Activated T-cell treated with anti-CD3 and anti-CD28 coated beads, Interleukin-2, amount 50 U/mL, for 4 hours (primary cell): Measurements from ENCODE around the gene RASGRP4. TPM values are rescaled to one million over a fixed set of nuclear protein-coding genes. Genes with fewer than 3 reads are reported as not detected.
"Not testable (repeated sequence)": the region's sequence is repeated elsewhere in the genome, so short reads cannot be mapped to it uniquely, and the experiment has no call there.

Experiments used
- ATAC-seq, 2 donors: fragments of 200-7000 bp; cut with Tn5 transposase; one replicate each; pipeline ENCODE4 v1.10.0; 2021
- DNase-seq: peaks from one replicate; pipeline ENCODE4 v3.0.0-alpha.2; 2020
- H3K27me3 Mint-ChIP-seq: one replicate; pipeline ENCODE4 v1.8.0; 2021; ENCODE audit warnings: low read depth, mixed read lengths
- H3K36me3 Mint-ChIP-seq: one replicate; pipeline ENCODE4 v1.8.0; 2022; ENCODE audit warnings: mixed read lengths; ENCODE audit not compliant: insufficient read depth
- H3K4me1 Mint-ChIP-seq: one replicate; pipeline ENCODE4 v1.8.0; 2021; ENCODE audit warnings: low read depth, mixed read lengths
- H3K4me3 Mint-ChIP-seq: one replicate; pipeline ENCODE4 v1.8.0; 2021; ENCODE audit warnings: mild to moderate bottlenecking, moderate library complexity, mixed read lengths
- H3K9me3 Mint-ChIP-seq: one replicate; pipeline ENCODE4 v1.8.0; 2021; ENCODE audit warnings: mixed read lengths
- total RNA-seq, 3 donors: library from RNA; stranded (reverse); gene quantifications; one replicate each; pipeline ENCODE4 v1.2.1, GENCODE V29; 2021

RASGRP4 gene
- 1 to 10 TPM in 2 of 3 donors, under 1 TPM in 1; 0.66 to 1.4 (median 1.2) TPM for total RNA-seq

DNA sequence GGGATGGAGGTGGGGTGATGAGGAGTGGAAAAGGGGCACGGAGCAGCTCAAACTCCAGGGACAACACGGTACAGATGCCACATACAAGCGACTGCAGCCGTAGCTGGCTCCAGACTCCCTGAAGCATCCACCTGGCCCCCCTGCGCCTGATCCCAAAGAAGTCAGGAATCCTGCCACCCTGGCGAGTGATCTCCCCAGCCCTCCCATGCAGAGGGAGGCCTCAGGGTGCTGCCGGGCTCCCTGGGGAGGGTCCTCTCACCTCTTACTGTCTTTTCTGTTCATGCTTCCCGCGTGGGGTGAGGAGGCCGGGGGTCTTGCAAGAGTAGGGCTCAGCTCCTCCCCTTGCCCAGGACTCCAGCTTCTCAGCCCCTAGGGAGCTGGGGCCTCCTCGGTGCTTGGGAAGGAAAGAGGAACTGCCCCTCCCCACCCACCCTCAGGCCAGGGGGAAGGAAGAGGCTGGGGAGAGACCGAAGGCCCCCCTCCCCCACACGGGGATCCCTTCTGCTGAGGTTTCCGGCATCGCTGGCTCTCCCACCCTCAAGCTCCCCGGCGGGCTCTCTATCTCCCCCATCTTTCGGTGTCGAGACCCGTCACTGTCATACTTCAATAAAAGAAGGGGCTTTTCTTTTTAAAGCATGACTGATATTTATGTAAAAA lies at the start of gene RASGRP4:
Gene RASGRP4, minus strand, starts transcription at position 410 of the 657 bp plus-strand sequence. Its CDS starts 128 bp downstream, at position 282.
- Mint-ChIP-seq H3K27me3 (peaks cover 8% of the 10 kb centered on the region), H3K9me3 (no peaks in the 10 kb centered on the region), H3K36me3 (no peaks in the 10 kb centered on the region), H3K4me3 (peak within 1 kb of the TSS; percentile 61), H3K4me1 (peaks cover 31% of the 10 kb centered on the region)
- DNase-seq (no peak), ATAC-seq (peak; percentile 50 to 61)

DNA sequence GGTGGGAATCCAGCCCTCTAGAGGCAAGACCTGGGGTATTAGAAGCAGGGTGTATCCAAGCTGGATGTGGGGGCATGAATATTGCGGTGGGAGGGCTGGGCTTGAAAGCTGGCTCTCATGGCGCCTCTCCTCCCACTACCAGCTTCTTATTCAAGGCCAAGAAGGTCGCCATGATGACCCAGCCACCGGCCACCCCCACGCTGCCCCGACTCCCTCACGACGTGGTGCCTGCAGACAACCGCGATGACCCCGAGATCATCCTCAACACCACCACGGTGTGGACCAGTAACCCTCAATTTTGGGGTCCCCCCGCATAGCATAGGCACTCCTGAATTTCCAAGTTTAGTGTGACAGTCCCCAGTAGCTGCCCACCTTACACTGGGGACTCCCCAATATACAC lies 49.2 kb upstream of the RASGRP4 start:
- H3K36me3 Mint-ChIP-seq, result no peaks in the 10 kb centered on the region
- ATAC-seq (no peak), DNase-seq (no peak)
- H3K4me1 Mint-ChIP-seq, result no peaks in the 10 kb centered on the region
- H3K27me3 Mint-ChIP-seq, result peaks cover 5% of the 10 kb centered on the region
- no peak overlapping the region for H3K4me3 Mint-ChIP-seq
- no peaks in the 10 kb centered on the region for H3K9me3 Mint-ChIP-seq

DNA sequence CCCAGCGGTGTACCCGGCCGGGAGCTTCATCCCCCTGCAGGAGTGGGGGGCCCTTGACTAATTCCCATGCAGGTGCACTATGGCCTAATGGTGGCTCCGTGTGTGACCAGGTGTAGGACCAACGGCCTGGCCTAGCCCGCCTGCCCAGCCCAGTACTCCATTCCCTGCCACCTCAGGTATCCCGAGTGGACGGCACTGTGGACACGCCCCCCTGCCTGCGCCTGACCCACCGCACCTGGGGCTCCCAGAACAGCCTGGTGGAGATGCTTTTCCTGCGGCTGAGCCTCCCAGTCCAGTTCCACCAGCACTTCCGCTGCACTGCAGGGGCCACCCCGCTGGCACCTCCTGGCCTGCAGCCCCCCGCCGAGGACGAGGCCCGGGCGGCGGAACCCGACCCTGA lies 47.2 kb upstream of the RASGRP4 start:
- H3K4me3 Mint-ChIP-seq, result no peak overlapping the region
- no peaks in the 10 kb centered on the region for H3K9me3 Mint-ChIP-seq
- H3K4me1 Mint-ChIP-seq, result no peaks in the 10 kb centered on the region
- H3K27me3 Mint-ChIP-seq, result peaks cover 9% of the 10 kb centered on the region
- DNase-seq (no peak), ATAC-seq (no peak)
- H3K36me3 Mint-ChIP-seq, result no peaks in the 10 kb centered on the region

GRCh38 chr19:38472725-38473124 lies 46.7 kb upstream of the RASGRP4 start:
- DNase-seq, H3K4me1 Mint-ChIP-seq, ATAC-seq, H3K27me3 Mint-ChIP-seq, H3K4me3 Mint-ChIP-seq, H3K9me3 Mint-ChIP-seq, H3K36me3 Mint-ChIP-seq: not testable (repeated sequence)

GRCh38 chr19:38470788-38471480 lies 44.9 kb upstream of the RASGRP4 start:
- ATAC-seq (no peak), DNase-seq (no peak)
- Mint-ChIP-seq H3K4me3 (no peak overlapping the region), H3K9me3 (no peaks in the 10 kb centered on the region), H3K36me3 (no peaks in the 10 kb centered on the region), H3K4me1 (no peaks in the 10 kb centered on the region), H3K27me3 (peaks cover 9% of the 10 kb centered on the region)

- ATAC-seq (no peak), DNase-seq (no peak)
- Mint-ChIP-seq H3K36me3 (no peaks in the 10 kb centered on the region), H3K9me3 (no peaks in the 10 kb centered on the region), H3K27me3 (peaks cover 11% of the 10 kb centered on the region), H3K4me1 (no peaks in the 10 kb centered on the region), H3K4me3 (no peak overlapping the region)
These were observed 43.1 kb upstream of the RASGRP4 start for GRCh38 chr19:38469151-38469550.

- peaks cover 20% of the 10 kb centered on the region for H3K27me3 Mint-ChIP-seq
- H3K9me3 Mint-ChIP-seq, result no peaks in the 10 kb centered on the region
- no peaks in the 10 kb centered on the region for H3K36me3 Mint-ChIP-seq
- H3K4me1 Mint-ChIP-seq, result no peaks in the 10 kb centered on the region
- ATAC-seq, result no peak
- DNase-seq, result no peak
- no peak overlapping the region for H3K4me3 Mint-ChIP-seq
These were observed 41.8 kb upstream of the RASGRP4 start for GRCh38 chr19:38467541-38468525.

GRCh38 chr19:38466050-38466449 lies 40.0 kb upstream of the RASGRP4 start:
- Mint-ChIP-seq H3K4me3 (no peak overlapping the region), H3K36me3 (no peaks in the 10 kb centered on the region), H3K9me3 (no peaks in the 10 kb centered on the region), H3K27me3 (peaks cover 23% of the 10 kb centered on the region), H3K4me1 (no peaks in the 10 kb centered on the region)
- ATAC-seq, result no peak
- DNase-seq, result no peak

GRCh38 chr19:38464421-38465082 lies 38.5 kb upstream of the RASGRP4 start:
- no peak for ATAC-seq
- H3K9me3 Mint-ChIP-seq, result no peaks in the 10 kb centered on the region
- H3K27me3 Mint-ChIP-seq, result peaks cover 21% of the 10 kb centered on the region
- H3K4me1 Mint-ChIP-seq, result no peaks in the 10 kb centered on the region
- no peak for DNase-seq
- H3K36me3 Mint-ChIP-seq, result no peaks in the 10 kb centered on the region
- H3K4me3 Mint-ChIP-seq, result no peak overlapping the region

GRCh38 chr19:38463365-38463764 lies 37.3 kb upstream of the RASGRP4 start:
- Mint-ChIP-seq H3K9me3 (no peaks in the 10 kb centered on the region), H3K4me1 (no peaks in the 10 kb centered on the region), H3K27me3 (peaks cover 18% of the 10 kb centered on the region), H3K4me3 (no peak overlapping the region), H3K36me3 (no peaks in the 10 kb centered on the region)
- DNase-seq (no peak), ATAC-seq (no peak)

GRCh38 chr19:38458991-38459390 lies 33.0 kb upstream of the RASGRP4 start:
- H3K4me1 Mint-ChIP-seq, result no peaks in the 10 kb centered on the region
- no peaks in the 10 kb centered on the region for H3K36me3 Mint-ChIP-seq
- H3K4me3 Mint-ChIP-seq, result no peak overlapping the region
- peaks cover 12% of the 10 kb centered on the region for H3K27me3 Mint-ChIP-seq
- no peak for ATAC-seq
- no peaks in the 10 kb centered on the region for H3K9me3 Mint-ChIP-seq
- DNase-seq, result no peak

GRCh38 chr19:38457690-38458405 lies 31.8 kb upstream of the RASGRP4 start:
- Mint-ChIP-seq H3K36me3 (no peaks in the 10 kb centered on the region), H3K4me1 (no peaks in the 10 kb centered on the region), H3K9me3 (no peaks in the 10 kb centered on the region), H3K27me3 (peaks cover 4% of the 10 kb centered on the region), H3K4me3 (no peak overlapping the region)
- ATAC-seq, result no peak
- no peak for DNase-seq

DNA sequence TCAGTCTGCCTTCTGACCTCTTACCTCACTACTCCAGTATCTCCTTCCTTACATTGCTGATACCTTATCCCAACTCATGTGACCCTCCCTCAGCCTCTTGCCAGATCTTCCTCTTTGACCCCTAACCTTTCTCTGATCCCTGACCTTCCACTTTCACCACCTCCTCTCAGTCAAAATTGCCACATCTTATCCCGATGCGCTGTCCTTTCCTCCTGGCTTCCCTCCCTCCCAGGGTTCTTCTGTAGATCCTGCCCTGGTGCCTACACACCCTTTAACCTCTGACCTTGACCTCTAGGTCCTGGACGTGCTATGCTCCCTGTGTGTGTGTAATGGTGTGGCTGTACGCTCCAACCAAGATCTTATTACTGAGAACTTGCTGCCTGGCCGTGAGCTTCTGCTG lies 31.2 kb upstream of the RASGRP4 start:
- Mint-ChIP-seq H3K4me3 (no peak overlapping the region), H3K36me3 (no peaks in the 10 kb centered on the region), H3K9me3 (no peaks in the 10 kb centered on the region), H3K4me1 (no peaks in the 10 kb centered on the region), H3K27me3 (peaks cover 2% of the 10 kb centered on the region)
- no peak for DNase-seq
- ATAC-seq, result no peak
